ENCODE data around the gene PSMB8. TPM values are rescaled to one million over a fixed set of nuclear protein-coding genes. Genes with fewer than 3 reads are reported as not detected.
A peak's percentile ranks its signal among the peaks of the same experiment; 100 is the strongest.

PSMB8 gene
- total RNA-seq, 1 donor from 2014 or later: 8.5 TPM

DNA sequence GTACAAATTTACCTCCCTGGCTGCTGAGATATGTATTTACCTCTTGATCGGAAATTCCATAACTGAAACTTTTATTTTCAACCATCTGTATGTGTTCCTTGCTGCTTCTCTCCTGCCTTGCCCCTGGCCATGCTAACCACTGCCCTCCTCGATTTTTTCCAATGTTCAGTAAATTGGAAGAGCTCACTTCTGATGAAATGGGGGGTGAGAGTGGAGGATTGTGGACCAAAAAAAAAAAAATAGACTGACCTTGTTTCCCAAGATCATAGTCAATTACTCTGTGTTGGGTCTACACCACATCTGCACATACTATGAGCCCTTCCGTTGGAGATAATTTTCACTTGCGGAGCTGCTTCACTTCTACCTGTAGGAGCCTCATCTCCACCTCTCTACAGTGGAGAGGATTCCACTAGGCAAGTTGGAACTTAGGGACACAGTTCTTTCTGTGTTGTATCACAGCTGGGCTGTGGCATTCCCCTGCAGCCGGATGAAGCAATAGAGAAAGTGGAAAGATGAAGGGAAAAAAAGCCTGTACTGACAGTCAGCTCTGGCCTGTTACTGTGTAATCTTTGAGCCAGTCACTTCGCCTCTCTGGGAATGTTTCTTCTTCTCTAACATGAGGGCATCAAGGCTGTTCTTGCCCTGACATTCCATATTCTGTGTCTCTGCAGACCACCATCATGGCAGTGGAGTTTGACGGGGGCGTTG, 11.8 kb upstream of the PSMB8 start:
- DNase-seq: no peak

DNA sequence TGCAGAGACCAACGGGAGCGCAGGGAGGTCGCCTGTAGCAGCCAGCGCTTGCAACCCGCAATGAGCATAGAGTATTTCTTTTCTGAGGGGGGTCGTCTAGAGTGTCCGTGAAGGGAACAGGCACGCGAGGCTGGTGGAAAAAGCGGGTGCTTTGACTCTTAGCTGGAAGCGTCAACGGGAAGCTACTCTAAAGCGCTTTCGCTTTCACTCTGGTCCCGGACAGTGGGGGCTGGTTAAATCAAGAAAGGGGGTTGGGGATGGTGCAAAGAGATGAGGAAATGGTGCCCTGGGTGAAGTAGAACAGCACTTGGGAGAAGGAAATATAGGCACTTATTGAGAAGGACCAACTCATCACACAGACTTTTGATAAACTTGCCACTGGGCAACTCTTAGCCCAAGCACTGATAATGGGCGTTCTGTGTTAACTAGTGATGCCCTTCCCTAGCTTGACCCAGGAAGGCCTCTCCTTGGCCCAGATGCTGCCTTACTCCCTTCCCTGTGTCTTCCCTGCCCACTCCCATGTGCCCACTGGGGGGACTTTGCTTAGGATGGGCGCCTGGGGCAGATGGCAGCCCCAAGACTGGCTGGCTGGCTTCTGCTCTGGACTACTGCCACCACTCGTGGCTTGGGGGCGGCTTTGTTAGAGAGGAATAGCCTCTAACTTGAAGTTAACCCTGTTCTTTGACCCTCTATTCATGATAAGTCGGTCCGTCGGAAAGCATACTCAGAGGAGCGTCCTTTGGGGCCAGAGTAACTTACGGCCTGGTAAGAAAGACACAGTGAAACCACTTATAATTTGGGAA, 10.7 kb upstream of the PSMB8 start:
- peak; percentile 41 for DNase-seq

DNA sequence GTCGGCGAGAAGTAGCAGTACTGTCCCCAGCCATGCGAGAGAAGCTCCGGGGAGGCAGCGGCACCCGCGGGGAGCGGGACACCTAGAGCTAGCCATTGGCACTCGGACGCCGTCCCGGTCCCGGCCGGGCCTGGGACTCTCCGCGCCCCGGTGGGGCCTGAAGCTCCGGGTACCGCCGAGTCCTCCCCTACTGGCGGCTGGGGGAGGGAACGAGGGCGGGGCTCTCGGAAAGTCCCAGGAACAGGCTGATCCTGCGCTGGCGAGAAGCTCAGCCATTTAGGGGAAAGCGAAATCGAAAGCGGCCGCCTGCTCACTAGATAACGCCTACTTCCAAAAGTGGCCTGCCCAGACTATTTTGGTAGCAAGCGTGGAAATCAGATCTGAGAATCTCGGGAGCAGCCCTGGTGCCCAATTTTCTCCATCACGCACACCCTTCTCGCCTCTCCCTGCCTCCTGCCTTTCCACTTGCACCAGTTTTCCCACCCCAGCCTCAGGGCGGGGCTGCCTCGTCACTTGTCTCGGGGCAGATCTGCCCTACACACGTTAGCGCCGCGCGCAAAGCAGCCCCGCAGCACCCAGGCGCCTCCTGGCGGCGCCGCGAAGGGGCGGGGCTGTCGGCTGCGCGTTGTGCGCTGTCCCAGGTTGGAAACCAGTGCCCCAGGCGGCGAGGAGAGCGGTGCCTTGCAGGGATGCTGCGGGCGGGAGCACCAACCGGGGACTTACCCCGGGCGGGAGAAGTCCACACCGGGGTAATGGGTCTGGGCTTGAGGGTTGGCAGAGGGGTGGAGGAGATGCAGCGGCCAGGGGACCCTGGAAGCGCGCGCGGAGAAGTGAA, 9.9 kb upstream of the PSMB8 start, which contains the start of the genes PSMB9 and TAP1:
TSS of gene PSMB9 (plus strand) at position 652 of the 835 bp plus-strand sequence. CDS start at position 690, 38 bp downstream.
TSS of gene TAP1 (minus strand) at position 164 of the 835 bp plus-strand sequence. CDS start at position 96, 68 bp downstream.
- DNase-seq: peak; percentile 94

DNA sequence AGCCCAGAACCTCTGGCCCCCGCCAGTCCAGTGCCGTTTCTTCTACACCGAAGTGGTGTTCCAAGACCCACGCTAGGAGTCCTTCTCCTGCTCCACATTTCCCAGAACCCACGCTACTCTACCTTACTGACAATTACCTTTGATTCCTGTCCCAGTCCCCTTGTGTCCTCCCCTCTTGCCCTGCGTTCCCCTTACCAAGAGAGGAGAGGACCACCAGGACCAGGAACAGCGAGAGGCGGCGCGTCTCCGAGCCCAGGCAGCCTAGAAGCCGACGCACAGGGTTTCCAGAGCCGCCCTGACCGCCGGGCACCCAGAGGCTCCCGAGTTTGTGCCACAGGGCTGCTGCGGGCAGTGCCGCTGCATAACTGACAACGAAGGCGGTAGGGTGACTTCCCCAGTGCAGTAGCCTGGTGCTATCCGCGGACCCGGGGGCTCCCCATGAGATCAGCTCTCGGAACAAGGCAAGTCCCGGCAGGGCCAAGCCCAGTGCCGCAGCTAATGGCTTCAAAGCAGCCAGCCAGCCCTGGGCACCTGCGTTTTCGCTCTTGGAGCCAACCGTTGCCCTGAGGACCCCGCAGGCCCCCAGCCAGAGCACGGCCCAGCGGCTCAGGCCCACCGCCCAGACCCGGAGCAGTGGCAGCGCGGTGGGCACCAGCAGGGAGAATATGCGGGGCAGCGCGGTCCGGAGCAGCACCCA, 9.1 kb upstream of the PSMB8 start:
- peak; percentile 38 for DNase-seq

DNA sequence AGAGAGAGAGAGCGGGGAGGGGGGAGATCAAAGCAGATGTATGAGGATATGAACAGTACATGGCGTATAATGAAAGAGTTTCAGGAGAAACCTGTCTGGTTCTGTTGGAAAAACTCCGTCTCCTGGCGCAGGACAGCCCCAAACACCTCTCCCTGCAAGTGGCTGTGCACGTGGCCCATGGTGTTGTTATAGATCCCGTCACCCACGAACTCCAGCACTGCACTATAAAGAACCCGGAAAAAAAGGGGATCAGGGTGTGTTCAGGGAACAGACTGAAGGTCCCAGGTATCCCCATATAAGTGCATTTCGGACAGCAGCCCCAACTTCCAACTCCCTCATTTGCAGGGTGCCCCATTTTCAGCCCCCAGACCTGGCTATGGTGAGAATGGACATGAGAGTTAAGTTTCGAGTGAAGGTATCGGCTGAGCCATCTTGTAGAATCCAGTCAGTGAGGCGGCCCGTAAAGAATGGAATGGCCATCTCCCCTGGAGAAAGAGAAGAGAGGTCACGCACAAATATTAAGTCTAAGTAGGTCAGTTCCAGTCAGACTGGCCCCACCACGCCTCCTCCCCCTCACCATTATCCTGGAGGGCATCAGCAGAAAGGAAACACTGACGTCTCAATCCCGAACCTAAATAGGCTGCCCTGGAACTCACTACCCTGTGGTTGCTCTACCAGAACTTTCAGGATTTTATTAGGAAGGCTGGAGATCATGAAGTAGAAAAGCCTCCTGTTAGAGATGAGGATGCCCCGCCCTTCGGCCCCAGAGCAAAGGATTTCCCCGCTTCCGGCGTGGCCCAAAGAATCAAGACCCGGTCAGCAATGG, 8.4 kb upstream of the PSMB8 start:
- DNase-seq: no peak

DNA sequence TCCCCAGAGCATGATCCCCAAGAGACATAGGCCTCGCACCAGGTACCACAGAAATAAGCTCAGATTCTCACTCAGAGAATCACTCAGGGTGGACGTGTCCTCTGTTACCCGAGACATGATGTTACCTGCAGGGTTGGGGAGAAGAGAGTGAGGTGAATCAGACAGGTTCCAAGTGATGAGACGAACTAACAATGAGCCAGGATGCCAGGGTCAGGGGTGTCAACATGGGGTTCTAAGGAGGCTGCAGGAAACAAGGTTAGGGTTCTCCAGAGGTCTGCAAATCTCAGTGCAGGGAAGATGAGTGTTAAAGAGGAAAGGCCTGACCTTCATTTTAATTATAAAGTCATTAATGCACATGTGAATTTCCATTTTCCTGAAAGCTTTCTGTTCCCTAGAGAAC, 7.2 kb upstream of the PSMB8 start:
- no peak for DNase-seq

DNA sequence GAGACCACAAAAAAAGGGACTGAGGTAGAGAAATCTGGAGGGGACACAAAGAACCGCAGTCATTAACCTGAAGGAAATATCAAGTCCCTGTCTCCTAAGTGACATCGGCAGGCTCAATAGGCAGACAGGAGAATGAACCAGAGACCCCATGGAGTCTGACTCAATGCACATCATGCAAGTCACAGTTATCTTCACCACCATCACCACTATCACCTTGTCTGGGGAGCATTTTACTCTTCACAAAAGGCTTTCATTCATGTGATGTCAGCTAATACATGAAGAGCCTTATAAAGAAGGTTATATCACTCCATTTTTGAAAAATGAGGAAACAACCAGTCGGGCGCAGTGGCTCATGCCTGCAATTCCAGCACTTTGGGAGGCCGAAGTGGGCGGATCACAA, 5.3 kb upstream of the PSMB8 start:
- DNase-seq: no peak

DNA sequence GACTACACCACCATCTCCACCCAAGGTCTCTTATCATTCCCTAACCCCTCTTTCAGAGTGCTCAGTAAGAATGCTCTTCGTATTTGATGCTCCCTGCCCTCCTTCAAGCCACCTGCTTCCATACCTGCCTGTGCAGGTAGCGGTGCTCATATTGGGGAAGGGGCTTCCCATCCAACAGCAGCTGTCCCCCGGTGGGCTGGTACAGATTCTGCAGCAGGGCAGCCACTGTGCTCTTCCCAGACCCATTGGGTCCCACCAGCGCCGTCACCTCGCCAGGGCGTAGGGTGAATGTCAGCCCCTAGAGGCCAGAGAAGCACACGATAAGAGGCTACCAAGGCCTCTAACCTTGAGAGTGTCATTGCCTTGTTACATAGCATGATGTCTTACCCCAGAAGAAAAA, 3.9 kb upstream of the PSMB8 start:
- no peak for DNase-seq

DNA sequence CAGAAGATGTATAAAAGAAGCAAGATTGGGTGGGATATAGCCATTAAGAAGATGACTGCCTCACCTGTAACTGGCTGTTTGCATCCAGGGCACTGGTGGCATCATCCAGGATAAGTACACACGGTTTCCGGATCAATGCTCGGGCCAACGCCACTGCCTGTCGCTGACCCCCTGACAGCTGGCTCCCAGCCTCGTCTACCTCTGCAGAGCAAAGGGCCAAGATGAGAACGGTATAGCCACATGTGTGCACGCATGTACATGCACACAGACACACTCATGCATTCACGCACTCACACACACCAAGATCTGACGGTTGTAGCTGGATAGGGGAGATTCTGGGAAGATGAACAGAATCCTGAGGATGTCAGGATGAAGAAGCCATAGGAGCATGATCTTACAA, 3.2 kb upstream of the PSMB8 start:
- no peak for DNase-seq

DNA sequence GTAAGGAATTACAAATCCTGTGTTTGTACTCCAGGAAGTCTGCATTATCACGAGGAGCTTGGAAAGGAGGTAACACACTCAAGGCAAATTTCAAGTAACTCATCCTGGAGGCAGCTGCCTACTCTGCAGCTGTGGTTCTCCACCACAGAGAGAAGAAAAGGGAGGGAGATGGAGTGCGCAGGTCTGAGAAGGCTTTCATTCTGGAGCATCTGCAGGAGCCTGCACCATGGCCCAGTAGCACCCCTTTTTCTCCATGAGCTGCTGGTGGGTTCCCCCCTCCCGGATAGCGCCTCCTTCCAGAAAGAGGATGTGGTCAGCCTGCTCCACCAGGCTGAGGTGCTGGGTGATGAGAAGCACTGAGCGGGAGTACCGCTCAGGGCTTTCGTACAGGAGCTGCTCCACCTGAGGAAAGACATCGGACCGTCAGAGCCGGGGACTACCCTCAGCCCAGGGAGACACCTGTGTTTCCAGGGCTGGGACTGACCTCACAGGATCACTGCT, 1.6 kb upstream of the PSMB8 start:
- no peak for DNase-seq

DNA sequence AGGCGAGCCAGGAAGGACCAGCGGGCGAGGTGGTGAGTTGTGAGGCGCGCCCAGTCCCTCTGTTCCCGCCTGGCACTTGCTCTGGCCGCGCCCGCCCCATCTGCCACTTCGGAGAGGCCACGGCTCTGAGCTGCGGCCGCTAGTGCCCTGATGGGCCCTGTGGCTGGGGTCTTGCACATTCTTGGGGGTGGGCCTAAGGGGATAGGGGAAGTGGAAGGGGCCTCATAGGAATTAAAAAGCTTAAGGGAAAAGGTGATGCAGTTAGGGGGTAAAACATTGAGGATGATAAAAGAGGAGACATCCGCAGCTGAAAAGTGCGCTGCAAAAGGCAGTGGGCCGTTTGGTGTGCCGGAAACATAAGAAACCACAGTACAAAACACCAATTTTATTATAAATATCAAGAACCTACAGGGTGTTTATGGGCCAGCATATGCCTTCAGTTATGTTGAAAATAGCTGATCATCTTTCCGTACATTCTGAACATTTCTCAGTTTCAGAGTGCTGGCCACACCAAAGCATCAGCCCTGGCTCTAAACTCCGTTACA, 1.1 kb upstream of the PSMB8 start:
- no peak for DNase-seq

DNA sequence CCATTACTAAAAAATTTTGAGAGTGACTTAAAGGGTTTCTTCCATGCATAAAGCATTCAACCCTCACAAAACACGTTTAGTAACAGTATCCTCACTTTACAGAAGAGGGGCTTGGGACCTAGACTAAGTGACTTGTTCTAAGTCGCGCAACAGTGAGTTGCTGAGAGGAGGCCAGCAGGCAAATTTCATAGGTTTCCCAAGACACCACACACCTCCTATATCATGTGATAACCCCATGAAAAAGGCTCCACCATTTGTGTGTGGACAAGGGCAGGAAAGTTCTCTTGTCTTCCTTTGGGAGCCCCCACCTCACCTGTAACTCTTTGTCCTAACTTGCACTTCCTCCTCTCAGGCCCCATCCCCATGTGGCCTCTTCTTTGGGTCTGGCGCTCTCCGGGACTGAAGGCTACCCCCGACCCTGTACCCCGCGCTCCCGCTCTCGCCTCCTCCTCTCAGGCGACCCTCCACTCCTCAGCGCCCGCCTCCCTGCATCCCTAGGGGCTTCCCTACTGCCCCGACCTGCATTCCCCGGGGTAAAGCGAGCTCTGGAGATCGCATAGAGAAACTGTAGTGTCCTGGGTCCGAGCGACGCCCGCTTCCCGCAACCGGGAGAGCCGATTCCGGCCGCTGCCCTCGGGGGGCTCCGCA, 392 bp downstream of the PSMB8 start:
- DNase-seq: no peak

DNA sequence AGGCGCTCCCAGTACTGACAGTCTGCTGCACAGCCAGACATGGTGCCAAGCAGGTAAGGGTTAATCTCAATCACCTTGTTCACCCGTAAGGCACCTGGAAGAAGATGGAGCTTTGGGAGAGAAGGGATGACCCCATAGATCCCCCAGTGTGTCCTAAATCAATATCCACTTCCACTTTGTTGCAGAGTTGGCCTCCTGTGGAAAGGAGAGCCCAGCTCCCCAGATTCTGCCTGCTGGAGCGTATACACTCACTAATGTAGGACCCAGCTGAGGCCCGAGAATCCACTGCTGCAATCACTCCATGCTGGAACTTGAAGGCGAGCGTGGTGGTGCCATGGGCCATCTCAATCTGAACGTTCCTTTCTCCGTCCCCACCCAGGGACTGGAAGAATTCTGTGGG, 1.2 kb downstream of the PSMB8 start:
- no peak for DNase-seq

DNA sequence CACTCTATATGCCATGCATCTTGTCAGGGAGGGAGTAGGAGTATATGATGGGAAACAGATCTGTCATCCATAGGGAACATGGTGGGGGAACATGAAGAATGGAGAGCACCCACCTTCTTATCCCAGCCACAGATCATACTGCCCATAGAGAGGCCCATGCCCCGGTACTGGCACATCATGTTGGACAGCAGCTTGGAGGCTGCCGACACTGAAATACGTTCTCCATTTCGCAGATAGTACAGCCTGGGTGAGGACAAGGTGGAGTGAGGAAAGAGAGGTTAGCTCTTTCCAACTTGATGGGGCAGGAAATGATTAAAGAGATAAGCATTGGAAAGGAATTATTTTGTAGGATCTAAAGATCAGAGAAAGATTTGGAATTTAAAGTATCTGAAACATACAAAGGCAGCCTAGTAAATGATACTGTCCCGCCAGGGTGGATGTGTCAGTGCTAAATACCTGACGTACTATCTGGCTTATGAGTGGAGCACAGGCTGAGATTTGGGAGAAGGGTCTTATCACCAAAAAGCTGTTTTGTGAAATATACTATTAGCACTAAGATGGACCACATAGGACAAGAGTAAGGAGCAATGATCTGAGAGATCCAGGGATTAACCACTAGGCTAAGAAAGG, 1.7 kb downstream of the PSMB8 start:
- DNase-seq: no peak

DNA sequence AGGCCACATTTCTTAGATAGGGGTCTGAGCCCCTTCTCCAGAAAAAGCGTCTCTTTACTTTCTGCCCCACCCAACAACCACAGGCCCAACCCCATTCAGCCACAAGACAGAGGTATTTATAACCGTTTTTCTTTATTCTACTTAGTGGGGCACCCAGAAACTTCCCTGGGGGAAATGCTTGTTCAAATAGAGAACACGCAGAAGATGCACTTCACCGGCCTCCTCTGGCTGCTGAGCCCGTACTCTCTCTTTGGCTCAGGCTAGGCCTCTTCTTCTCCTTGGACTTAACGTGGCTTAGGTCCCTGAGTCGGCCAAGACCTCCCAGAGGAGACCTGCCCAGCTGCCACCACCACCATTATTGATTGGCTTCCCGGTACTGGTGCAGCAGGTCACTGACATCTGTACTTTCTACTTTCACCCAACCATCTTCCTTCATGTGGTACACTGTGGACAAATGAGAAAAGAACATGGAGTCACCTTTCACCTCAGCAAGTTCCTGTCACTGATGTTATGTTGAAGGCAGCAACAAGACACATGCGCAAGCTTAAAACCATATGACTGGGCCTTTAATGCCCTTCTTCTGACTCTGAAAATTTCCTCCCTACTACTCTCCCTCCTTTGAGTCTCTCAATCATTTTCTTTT, 3.1 kb downstream of the PSMB8 start:
- DNase-seq: no peak

DNA sequence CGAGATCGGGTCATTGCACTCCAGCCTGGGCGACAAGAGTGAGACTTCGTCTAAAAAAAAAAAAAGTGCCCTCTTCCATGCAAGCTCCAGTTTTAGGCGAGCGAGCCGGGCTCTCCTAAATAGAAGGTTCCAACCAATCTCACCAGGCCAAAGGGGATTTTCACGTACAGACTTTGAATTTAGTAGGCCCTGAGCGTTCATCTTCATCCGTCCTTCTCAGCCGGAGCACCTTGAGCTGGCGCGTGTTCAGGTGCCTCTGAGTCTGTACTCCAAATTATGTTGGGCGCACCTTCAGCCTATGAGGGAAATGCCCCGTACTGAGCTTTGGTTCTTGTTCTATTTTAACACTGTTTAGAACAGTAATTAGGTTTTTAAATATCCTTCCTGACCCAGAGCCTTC, 4.5 kb downstream of the PSMB8 start:
- no peak for DNase-seq

DNA sequence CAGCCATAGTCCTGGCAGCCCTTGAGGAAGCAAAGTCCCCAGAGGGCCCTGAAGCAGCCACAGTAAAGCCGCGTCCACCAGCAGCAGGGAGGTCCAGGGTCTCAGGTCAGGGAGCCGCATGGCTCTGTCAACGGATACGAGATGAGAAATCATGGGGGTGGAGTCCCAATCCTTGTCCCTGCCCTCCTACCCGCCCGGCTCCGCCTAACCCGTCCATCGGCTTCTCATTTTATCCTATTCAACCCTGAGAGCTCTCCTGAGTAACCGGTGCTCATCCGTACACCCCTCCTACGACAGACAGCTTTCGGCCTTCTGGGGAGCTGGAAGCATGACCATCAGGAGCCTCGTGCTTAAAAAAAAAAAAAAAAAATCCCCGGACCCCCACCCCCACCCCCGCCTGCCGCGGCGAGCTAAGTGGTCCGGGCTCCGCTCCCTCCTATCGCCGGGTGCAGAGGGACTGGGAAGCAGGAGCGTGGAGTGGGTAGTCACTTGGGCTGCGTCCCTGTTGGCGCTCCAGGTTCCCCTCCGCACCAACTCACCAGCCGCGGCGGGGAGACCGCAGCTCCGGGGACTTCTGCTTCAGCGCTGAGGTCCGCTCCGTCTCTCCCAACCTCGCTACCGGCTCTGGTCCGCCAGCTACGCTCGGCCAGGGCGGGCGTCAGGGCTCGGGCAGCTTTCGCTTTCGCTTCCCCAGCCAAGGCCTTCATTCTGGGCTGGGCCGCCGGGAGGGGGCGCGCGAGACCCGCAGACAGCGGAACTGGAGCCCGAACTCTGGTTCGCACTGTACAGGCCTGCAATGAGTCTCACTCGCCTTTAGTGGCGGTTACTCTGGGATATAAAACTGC, 5.5 kb downstream of the PSMB8 start, which contains the start of gene TAP2:
TSS of gene TAP2 (minus strand) at position 626 of the 845 bp plus-strand sequence. CDS start at position 120, 506 bp downstream.
- peak; percentile 98 for DNase-seq

DNA sequence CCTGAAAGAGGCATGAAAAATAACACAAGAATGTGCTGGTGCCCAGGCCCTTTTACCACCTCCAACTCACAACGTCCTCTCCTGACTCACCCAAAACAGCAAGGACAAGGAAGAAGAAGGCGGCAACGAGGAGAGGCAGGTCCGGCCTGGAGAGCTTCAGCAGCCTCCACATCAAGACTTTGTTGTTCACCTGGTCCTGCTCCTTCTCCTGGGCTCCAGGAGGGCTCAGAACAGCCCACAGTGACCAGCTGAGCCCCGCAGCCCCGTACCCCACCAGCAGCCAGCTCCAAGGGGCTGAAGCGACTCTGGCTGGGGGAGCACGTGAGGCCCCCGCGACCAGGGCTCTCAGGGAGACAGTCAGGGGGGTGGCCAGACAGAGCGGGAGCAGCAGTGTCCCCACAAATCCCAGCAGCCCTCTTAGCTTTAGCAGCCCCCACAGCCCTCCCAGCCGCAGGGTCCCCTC, 6.2 kb downstream of the PSMB8 start:
- DNase-seq: no peak

Measured in tongue (tissue), 2 donors.